Measurements from ENCODE around the gene TUT4. TPM values are rescaled to one million over a fixed set of nuclear protein-coding genes. Genes with fewer than 3 reads are reported as not detected.

TUT4 gene
- total and polyA plus RNA-seq, 2 experiments from 2014 or later, result 37.9 to 58.0 TPM

DNA sequence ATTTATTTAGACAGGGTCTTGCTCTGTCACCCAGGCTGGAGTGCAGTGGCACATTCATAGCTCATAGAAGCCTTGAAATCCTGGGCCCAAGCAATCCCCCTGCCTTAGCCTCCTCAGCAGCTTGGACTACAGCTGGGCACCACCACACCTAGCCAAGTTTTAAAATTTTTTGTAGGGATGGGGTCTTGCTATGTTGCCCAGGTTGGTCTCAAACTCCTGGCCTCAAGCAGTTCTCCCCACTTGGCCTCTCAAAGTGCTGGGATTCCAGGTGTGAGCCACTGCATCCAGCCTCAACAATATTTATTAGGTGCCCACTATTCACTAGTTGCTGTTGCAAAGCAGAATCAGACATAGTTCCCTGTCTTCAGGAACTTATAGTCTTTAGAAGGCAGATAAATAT, 35.1 kb upstream of the TUT4 start:
- Histone ChIP-seq H3K27ac (no peak overlapping the region), H3K9me3 (ENCODE audit: low read depth) (no peaks in the 10 kb centered on the region), H2AFZ (no peak overlapping the region), H3K4me2 (no peak overlapping the region), H3K4me1 (ENCODE audit: insufficient read depth) (no peaks in the 10 kb centered on the region), H4K20me1 (ENCODE audit: insufficient read depth, poor library complexity, severe bottlenecking) (no peaks in the 10 kb centered on the region), H3K4me3 (no peak overlapping the region), H3K27me3 (no peaks in the 10 kb centered on the region), H3K79me2 (no peaks in the 10 kb centered on the region), H3K36me3 (replicated peaks; ENCODE audit: insufficient read depth, low read depth) (no peaks in the 10 kb centered on the region), H3K9me2 (replicated peaks; ENCODE audit: insufficient read depth) (no peaks in the 10 kb centered on the region)
- no peak for TF ChIP-seq EZH2phosphoT487 (IDR thresholded peaks at IDR 0.05; ENCODE audit: low read depth, severe bottlenecking, unreplicated experiment)
- TF ChIP-seq, protein P1, sequence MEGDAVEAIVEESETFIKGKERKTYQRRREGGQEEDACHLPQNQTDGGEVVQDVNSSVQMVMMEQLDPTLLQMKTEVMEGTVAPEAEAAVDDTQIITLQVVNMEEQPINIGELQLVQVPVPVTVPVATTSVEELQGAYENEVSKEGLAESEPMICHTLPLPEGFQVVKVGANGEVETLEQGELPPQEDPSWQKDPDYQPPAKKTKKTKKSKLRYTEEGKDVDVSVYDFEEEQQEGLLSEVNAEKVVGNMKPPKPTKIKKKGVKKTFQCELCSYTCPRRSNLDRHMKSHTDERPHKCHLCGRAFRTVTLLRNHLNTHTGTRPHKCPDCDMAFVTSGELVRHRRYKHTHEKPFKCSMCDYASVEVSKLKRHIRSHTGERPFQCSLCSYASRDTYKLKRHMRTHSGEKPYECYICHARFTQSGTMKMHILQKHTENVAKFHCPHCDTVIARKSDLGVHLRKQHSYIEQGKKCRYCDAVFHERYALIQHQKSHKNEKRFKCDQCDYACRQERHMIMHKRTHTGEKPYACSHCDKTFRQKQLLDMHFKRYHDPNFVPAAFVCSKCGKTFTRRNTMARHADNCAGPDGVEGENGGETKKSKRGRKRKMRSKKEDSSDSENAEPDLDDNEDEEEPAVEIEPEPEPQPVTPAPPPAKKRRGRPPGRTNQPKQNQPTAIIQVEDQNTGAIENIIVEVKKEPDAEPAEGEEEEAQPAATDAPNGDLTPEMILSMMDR (IDR thresholded peaks at IDR 0.05; ENCODE audit: poor library complexity), result no peak
- no peak for TF ChIP-seq EZH2 (IDR thresholded peaks at IDR 0.05; ENCODE audit: borderline replicate concordance)
- DNase-seq (ENCODE audit: low spot score), result no peak

DNA sequence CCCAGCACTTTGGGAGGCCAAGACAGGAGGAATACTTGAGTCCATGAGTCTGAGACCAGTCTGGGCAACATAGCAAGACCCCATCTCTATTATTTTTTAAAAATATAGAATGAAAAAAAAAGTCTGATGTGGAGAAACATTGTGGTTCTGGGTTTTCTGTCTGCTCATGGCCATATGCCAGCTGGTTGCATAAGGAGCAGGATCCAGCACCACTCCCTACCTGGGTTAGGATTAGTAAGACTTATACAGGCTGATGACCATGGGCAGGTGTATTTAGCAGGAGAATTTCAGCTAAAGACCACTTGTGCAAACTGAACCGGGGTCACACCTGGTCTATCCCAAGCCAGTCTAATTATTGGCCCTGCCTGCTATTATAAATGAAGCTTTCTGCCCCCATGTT, 32.6 kb upstream of the TUT4 start:
- Histone ChIP-seq H3K4me2 (no peak overlapping the region), H3K27me3 (no peaks in the 10 kb centered on the region), H3K36me3 (replicated peaks; ENCODE audit: insufficient read depth, low read depth) (no peaks in the 10 kb centered on the region), H4K20me1 (ENCODE audit: insufficient read depth, poor library complexity, severe bottlenecking) (no peaks in the 10 kb centered on the region), H3K9me2 (replicated peaks; ENCODE audit: insufficient read depth) (no peaks in the 10 kb centered on the region), H3K27ac (no peak overlapping the region), H3K4me3 (no peak overlapping the region), H3K4me1 (ENCODE audit: insufficient read depth) (no peaks in the 10 kb centered on the region), H3K79me2 (no peaks in the 10 kb centered on the region), H3K9me3 (ENCODE audit: low read depth) (no peaks in the 10 kb centered on the region), H2AFZ (no peak overlapping the region)
- TF ChIP-seq EZH2 (IDR thresholded peaks at IDR 0.05; ENCODE audit: borderline replicate concordance), result no peak
- TF ChIP-seq EZH2phosphoT487 (IDR thresholded peaks at IDR 0.05; ENCODE audit: low read depth, severe bottlenecking, unreplicated experiment), result no peak
- TF ChIP-seq, protein P1 (IDR thresholded peaks at IDR 0.05; ENCODE audit: poor library complexity), result no peak
- WGBS (ENCODE audit: low lambda C conversion rate, missing lambda C conversion rate), result 75% methylated on average over 1 of the region's 1 CpG
- DNase-seq (ENCODE audit: low spot score), result no peak

DNA sequence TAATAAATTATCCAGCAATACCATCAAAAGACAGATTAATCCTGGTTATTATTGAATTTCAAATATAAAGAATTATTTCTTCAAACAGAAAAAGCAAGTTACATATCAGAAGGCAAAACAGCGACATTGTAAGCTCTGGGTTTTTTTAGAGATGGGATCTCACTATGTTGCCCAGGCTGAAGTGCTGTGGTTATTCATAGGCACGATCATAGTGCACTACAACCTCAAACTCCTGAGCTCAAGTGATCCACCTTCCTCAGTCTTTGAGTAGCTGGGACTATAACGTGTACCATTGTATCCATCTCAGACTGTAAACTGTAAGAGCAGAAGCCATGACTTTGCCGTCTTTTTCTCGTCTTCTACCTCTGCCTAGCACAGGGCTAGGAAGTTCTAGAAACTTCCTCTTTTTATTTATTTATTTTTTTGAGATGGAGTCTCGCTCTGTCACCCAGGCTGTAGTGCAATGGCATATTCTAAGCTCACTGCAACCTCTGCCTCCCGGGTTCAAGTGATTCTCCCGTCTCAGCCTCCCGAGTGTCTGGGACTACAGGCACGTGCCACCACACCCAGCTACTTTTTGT, 29.3 kb upstream of the TUT4 start:
- DNase-seq (ENCODE audit: low spot score), result no peak
- WGBS (ENCODE audit: low lambda C conversion rate, missing lambda C conversion rate), result 98% methylated on average over 10 of the region's 10 CpGs
- Histone ChIP-seq H3K4me2 (no peak overlapping the region), H3K9me3 (ENCODE audit: low read depth) (no peaks in the 10 kb centered on the region), H3K27ac (no peak overlapping the region), H4K20me1 (ENCODE audit: insufficient read depth, poor library complexity, severe bottlenecking) (no peaks in the 10 kb centered on the region), H3K36me3 (replicated peaks; ENCODE audit: insufficient read depth, low read depth) (no peaks in the 10 kb centered on the region), H3K79me2 (no peaks in the 10 kb centered on the region), H3K27me3 (no peaks in the 10 kb centered on the region), H2AFZ (no peak overlapping the region), H3K4me3 (no peak overlapping the region), H3K4me1 (ENCODE audit: insufficient read depth) (no peaks in the 10 kb centered on the region), H3K9me2 (replicated peaks; ENCODE audit: insufficient read depth) (no peaks in the 10 kb centered on the region)
- TF ChIP-seq, protein P1 (IDR thresholded peaks at IDR 0.05; ENCODE audit: poor library complexity), result no peak
- no peak for TF ChIP-seq EZH2 (IDR thresholded peaks at IDR 0.05; ENCODE audit: borderline replicate concordance)
- no peak for TF ChIP-seq EZH2phosphoT487 (IDR thresholded peaks at IDR 0.05; ENCODE audit: low read depth, severe bottlenecking, unreplicated experiment)

DNA sequence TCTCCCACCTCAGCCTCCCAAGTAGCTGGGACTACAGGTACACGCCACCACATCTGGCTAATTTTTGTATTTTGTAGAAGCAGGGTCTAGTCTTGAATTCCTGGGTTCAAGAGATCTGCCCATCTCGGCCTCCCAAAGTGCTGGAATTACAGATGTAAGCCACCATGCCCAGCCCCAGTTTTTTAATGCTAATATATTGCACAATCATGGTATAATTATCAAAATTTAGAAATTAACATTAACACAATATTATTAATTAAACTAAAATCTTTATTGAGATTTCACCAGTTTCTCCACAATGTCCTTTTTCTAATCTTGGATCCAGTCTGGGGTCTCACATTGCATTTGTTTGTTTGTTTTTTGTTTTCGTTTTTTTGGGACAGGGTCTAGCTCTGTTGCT, 27.4 kb upstream of the TUT4 start:
- Histone ChIP-seq H3K4me2 (no peak overlapping the region), H3K27me3 (no peaks in the 10 kb centered on the region), H3K9me3 (ENCODE audit: low read depth) (no peaks in the 10 kb centered on the region), H3K9me2 (replicated peaks; ENCODE audit: insufficient read depth) (no peaks in the 10 kb centered on the region), H3K79me2 (no peaks in the 10 kb centered on the region), H3K36me3 (replicated peaks; ENCODE audit: insufficient read depth, low read depth) (no peaks in the 10 kb centered on the region), H3K27ac (no peak overlapping the region), H3K4me1 (ENCODE audit: insufficient read depth) (no peaks in the 10 kb centered on the region), H3K4me3 (no peak overlapping the region), H2AFZ (no peak overlapping the region), H4K20me1 (ENCODE audit: insufficient read depth, poor library complexity, severe bottlenecking) (no peaks in the 10 kb centered on the region)
- TF ChIP-seq EZH2phosphoT487 (IDR thresholded peaks at IDR 0.05; ENCODE audit: low read depth, severe bottlenecking, unreplicated experiment), result no peak
- TF ChIP-seq EZH2 (IDR thresholded peaks at IDR 0.05; ENCODE audit: borderline replicate concordance), result no peak
- TF ChIP-seq, protein P1 (IDR thresholded peaks at IDR 0.05; ENCODE audit: poor library complexity), result no peak
- WGBS (ENCODE audit: low lambda C conversion rate, missing lambda C conversion rate), result 91% methylated on average over 3 of the region's 3 CpGs
- DNase-seq (ENCODE audit: low spot score), result no peak
